Upper lobe of left lung (tissue), 6 donors: Measurements from ENCODE around the gene SLC66A2. TPM values are rescaled to one million over a fixed set of nuclear protein-coding genes. Genes with fewer than 3 reads are reported as not detected.

Source experiments
- ATAC-seq, 2 donors: fragments of 200-7000 bp; cut with Tn5 transposase; one replicate each; pipeline ENCODE4 v1.9.1; 2022; ENCODE audit warnings: mild to moderate bottlenecking in 2 of 2, moderate library complexity in 2 of 2; ENCODE audit not compliant: low FRiP score in 2 of 2
- DNase-seq, 2 donors: peaks; one replicate each; pipeline ENCODE4 v3.0.0-alpha.2; 2019 to 2020
- H3K27ac ChIP-seq, 4 donors: fragments of 200-600 bp; sonication (generic); one replicate each; pipeline ENCODE4 v1.5.1; 2016 to 2019
- H3K27me3 ChIP-seq, 4 donors: fragments of 200-600 bp; sonication (generic); one replicate each; pipeline ENCODE4 v1.5.1; 2017 to 2019
- H3K36me3 ChIP-seq, 4 donors: fragments of 200-600 bp; sonication (generic); one replicate each; pipeline ENCODE4 v1.5.1; 2016 to 2019
- H3K4me1 ChIP-seq, 4 donors: fragments of 200-600 bp; sonication (generic); one replicate each; pipeline ENCODE4 v1.5.1; 2018 to 2019
- H3K4me3 ChIP-seq, 4 donors: fragments of 200-600 bp; sonication (generic); one replicate each; pipeline ENCODE4 v1.5.1; 2017 to 2019; ENCODE audit warnings: mild to moderate bottlenecking in 2 of 4, moderate library complexity in 1 of 4
- H3K9me3 ChIP-seq, 4 donors: fragments of 200-600 bp; sonication (generic); one replicate each; pipeline ENCODE4 v1.5.1; 2018 to 2019
- CTCF ChIP-seq, 6 experiments: fragments of 450-650 bp in 4 of 6; fragments of 200-600 bp in 2 of 6; sonication (generic) in 2 of 6; IDR thresholded peaks; one replicate each; pipeline ENCODE4 v1.5.1; 2016 to 2019; ENCODE audit warnings: antibody characterized with exemption in 6 of 6
- EP300 ChIP-seq, 4 donors: sonication (generic); formaldehyde crosslinking; IDR thresholded peaks; one replicate each; pipeline ENCODE4 v1.5.1; 2017; ENCODE audit warnings: antibody characterized with exemption in 4 of 4, control low read depth in 2 of 4
- POLR2A ChIP-seq, 4 donors: fragments of 450-650 bp; IDR thresholded peaks; one replicate each; pipeline ENCODE4 v1.5.1; 2016 to 2017; ENCODE audit warnings: antibody characterized with exemption in 4 of 4, mild to moderate bottlenecking in 2 of 4
- POLR2AphosphoS5 ChIP-seq, 2 donors: sonication (generic); formaldehyde crosslinking; IDR thresholded peaks; one replicate each; pipeline ENCODE4 v1.5.1; 2017; ENCODE audit warnings: antibody characterized with exemption in 2 of 2
- WGBS, 2 donors: methylation state at CpG; one replicate each; pipeline ENCODE4 v1.1.5; 2017 to 2018; 5-methylcytosine and 5-hydroxymethylcytosine counted together
- total RNA-seq, 6 donors: library from RNA; depleted of rRNA in 4 of 6; stranded (reverse); fragments of >200 nt in 4 of 6; gene quantifications; one replicate each; pipeline versions ENCODE4 v1.1.0 to v1.2.1, GENCODE V29; 2016 to 2021
- donor health status: DM: no; HTN: no; CAD: no; lungs with moderate emphysema.
- donor health status: DM: no; HTN: yes; CAD: no; lungs with severe emphysema.

SLC66A2 gene
- total RNA-seq, 6 donors from 2014 or later, result 37.6 to 90.7 (median 66.5) TPM

- DNase-seq (peak; percentile 19 to 64), ATAC-seq (no peak)
- Histone ChIP-seq H3K4me3 (no peak overlapping the region), H3K36me3 (peaks cover 10 to 49% (median 33%) of the 10 kb centered on the region in 4 donors), H3K27me3 (no peaks in the 10 kb centered on the region), H3K4me1 (peaks cover 42 to 73% (median 54%) of the 10 kb centered on the region in 4 donors), H3K9me3 (no peaks in the 10 kb centered on the region), H3K27ac (peak overlapping the region in 1 of 4 donors; percentile 26)
- no peak for TF ChIP-seq EP300 (IDR thresholded peaks at IDR 0.05)
- TF ChIP-seq CTCF (IDR thresholded peaks at IDR 0.05), result no peak
- TF ChIP-seq POLR2A (IDR thresholded peaks at IDR 0.05), result no peak
- 80 to 83% methylated on average over 17 of the region's 17 CpGs for WGBS, 2 donors
These were observed 6.1 kb downstream of the SLC66A2 start for GRCh38 chr18:79945118-79946042.

GRCh38 chr18:79944746-79945117, 6.7 kb downstream of the SLC66A2 start:
- Histone ChIP-seq H3K27me3 (no peaks in the 10 kb centered on the region), H3K4me1 (peaks cover 35 to 68% (median 48%) of the 10 kb centered on the region in 4 donors), H3K4me3 (no peak overlapping the region), H3K27ac (peak overlapping the region in 1 of 4 donors; percentile 26), H3K36me3 (peaks cover 10 to 56% (median 34%) of the 10 kb centered on the region in 4 donors), H3K9me3 (no peaks in the 10 kb centered on the region)
- no peak for ATAC-seq
- WGBS, 2 donors, result 44 to 48% methylated on average over 1 to 3 of the region's 3 CpGs
- DNase-seq, result peak in 1 of 2 donors; percentile 17
- TF ChIP-seq EP300 (IDR thresholded peaks at IDR 0.05) (no peak), CTCF (IDR thresholded peaks at IDR 0.05) (no peak)

GRCh38 chr18:79944126-79944731, 7.2 kb downstream of the SLC66A2 start:
- TF ChIP-seq POLR2AphosphoS5 (IDR thresholded peaks at IDR 0.05) (no peak), POLR2A (IDR thresholded peaks at IDR 0.05) (no peak), EP300 (IDR thresholded peaks at IDR 0.05) (no peak)
- ATAC-seq (no peak), DNase-seq (peak; percentile 15 to 43)
- no peaks in the 10 kb centered on the region for H3K9me3 ChIP-seq
- no peak overlapping the region for H3K27ac ChIP-seq
- 69 to 80% methylated on average over 6 to 10 of the region's 11 CpGs for WGBS, 2 donors
- H3K36me3 ChIP-seq, result peaks cover 10 to 58% (median 34%) of the 10 kb centered on the region in 4 donors
- no peaks in the 10 kb centered on the region for H3K27me3 ChIP-seq
- H3K4me3 ChIP-seq, result no peak overlapping the region
- peaks cover 30 to 66% (median 43%) of the 10 kb centered on the region in 4 donors for H3K4me1 ChIP-seq

GRCh38 chr18:79943608-79944125, 7.8 kb downstream of the SLC66A2 start:
- peaks cover 10 to 55% (median 30%) of the 10 kb centered on the region in 4 donors for H3K36me3 ChIP-seq
- TF ChIP-seq POLR2AphosphoS5 (IDR thresholded peaks at IDR 0.05) (no peak), POLR2A (IDR thresholded peaks at IDR 0.05) (no peak), CTCF (IDR thresholded peaks at IDR 0.05) (no peak), EP300 (IDR thresholded peaks at IDR 0.05) (no peak)

More at GRCh38 chr18:79943608-79944125, 7.8 kb downstream of the SLC66A2 start:
- no peak overlapping the region for H3K4me3 ChIP-seq
- no peaks in the 10 kb centered on the region for H3K27me3 ChIP-seq
- WGBS, 2 donors, result 88 to 89% methylated on average over 3 to 16 of the region's 20 CpGs
- no peaks in the 10 kb centered on the region for H3K9me3 ChIP-seq
- H3K4me1 ChIP-seq, result peaks cover 26 to 66% (median 39%) of the 10 kb centered on the region in 4 donors
- H3K27ac ChIP-seq, result no peak overlapping the region
- DNase-seq (no peak), ATAC-seq (no peak)
